HG03108 (cell line): ENCODE results near the gene ESR1.
"Not testable (repeated sequence)": the region's sequence is repeated elsewhere in the genome, so short reads cannot be mapped to it uniquely, and the experiment has no call there.

Experiments used
- ATAC-seq: cut with Tn5 transposase; IDR thresholded peaks from one replicate; pipeline ENCODE4 v1.9.1; 2021; ENCODE audit warnings: moderate library complexity; ENCODE audit not compliant: unreplicated experiment

Gene ESR1

DNA sequence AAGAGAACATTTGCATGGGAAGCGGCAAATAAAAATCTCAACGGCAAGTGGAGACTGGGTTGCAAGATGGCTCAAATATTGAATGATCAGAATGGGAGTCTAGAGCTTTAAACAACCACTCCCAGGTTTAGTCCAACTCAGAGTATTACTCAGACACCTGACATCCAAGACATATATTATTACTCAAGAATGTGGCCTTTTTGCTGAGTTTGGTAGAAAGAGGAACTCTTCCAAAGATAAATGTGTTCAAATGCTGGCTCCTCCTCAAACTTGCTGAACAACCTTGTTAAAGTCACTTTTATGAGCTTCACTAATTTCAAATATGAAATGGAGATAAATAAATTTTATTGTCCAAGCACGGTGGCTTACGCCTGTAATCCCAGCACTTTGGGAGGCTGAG lies 77.8 kb downstream of the ESR1 start:
- no peak for ATAC-seq

GRCh38 chr6:151891524-151891923 lies 84.0 kb downstream of the ESR1 start:
- ATAC-seq = no peak

GRCh38 chr6:151894426-151894825 lies 86.9 kb downstream of the ESR1 start:
- not testable (repeated sequence) for ATAC-seq

DNA sequence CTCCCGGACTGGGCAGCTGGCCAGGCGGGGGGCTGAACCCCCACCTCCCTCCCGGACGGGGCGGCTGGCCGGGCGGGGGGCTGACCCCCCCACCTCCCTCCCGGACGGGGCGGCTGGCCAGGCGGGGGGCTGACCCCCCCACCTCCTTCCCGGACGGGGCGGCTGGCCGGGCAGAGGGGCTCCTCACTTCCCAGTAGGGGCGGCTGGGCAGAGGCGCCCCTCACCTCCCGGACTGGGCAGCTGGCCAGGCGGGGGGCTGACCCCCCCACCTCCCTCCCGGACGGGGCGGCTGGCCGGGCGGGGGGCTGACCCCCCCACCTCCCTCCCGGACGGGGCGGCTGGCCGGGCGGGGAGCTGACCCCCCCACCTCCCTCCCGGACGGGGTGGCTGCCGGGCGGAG lies 91.7 kb downstream of the ESR1 start:
- not testable (repeated sequence) for ATAC-seq

GRCh38 chr6:151899796-151900195 lies 92.3 kb downstream of the ESR1 start:
- ATAC-seq = not testable (repeated sequence)

- ATAC-seq = no peak
These were observed 92.8 kb downstream of the ESR1 start for GRCh38 chr6:151900256-151900655.

DNA sequence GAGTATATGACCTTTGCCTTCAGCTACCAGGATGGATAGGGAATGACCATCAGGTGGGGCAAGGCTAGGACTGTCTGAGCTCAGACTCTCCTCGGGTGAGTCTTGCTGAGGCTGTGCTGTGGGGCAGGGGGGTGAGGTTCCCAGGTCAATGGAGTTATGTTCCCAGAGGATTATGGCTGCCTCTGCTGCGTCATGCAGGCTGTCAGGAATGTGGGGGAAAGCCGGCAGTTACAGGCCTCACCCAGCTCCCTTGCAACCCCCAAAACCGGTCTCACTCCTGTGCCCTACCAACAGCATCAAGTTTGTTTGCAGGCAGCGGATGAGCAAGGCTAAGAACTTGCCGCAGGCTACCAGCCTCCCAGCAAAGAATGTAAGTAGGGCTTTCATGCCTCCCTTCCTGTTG lies 93.5 kb downstream of the ESR1 start:
- no peak for ATAC-seq

DNA sequence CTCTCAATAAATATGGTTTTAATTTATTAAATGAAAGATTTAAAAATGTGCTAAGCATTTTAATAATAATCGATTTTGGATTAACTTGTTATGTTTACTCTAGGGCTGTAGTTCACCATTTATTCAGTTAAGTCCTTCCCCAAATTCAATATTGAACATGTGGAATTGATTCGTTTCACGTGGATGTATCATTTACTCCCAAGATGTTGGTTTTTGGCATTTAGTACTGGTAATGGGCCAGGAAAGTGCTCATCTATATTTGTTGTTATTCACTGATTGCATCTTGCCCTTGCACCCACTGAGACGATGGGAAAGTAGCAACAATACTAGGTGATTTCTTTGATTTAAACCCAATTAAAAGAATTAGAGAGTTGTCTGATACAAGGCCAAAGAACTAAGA lies 97.1 kb downstream of the ESR1 start:
- ATAC-seq = no peak

DNA sequence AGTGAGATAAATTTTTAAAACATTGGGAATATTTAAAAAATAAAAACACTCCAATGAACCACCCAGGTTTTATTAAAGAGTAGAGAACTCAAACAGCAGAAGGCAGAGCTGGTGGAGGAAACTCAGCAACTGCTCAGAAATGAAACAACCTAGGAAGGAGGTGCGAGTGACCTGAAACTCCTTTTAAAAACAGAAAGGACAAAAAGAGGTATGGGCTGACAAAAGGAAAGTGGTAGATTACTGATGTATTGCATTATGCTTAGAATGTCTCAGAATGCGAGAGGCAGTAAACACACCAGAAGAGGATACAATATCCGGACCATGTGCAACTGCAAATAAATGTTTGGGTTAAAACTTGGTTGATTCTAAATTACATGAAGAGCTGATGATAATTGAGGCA lies 97.6 kb downstream of the ESR1 start:
- ATAC-seq = no peak

- no peak for ATAC-seq
These were observed 98.4 kb downstream of the ESR1 start for GRCh38 chr6:151905854-151906253.

- no peak for ATAC-seq
These were observed 103.9 kb downstream of the ESR1 start for GRCh38 chr6:151911401-151911800.

DNA sequence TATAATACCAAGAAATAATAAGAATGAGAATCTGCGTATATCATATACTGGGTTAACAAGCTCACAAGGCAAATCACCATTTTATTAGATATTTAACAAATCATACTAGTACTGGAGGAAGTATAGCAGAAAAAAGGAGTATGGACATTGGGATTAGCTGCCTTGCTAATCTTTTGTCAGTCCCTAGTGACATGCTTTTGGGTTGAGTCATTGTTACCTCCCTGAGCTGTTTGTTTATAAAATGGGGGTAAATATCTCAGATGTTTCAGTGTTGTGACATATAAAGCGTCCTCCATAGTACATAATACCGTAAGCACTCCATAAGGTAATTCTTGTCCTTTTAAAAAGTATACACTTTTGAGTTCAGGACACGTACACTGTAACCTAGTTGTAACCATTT lies 107.0 kb downstream of the ESR1 start:
- no peak for ATAC-seq

DNA sequence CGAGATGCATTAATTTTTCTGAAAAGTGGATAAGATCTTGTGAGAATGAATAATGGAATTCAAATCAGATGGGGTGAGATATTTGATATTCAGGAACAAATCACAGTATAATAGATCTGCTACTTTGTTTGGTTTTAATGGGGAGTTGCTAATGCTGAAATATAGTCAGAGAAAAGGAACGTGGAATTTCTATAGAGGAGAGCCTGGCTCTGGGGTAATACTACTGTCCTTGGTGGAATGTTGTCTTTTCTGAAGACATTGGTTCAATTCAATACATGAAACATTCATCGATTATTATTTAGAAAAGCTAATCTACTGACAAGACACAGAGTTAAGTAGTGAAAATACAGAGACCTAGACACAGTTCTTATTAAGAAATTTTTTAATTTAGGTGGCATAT lies 108.6 kb downstream of the ESR1 start:
- no peak for ATAC-seq

DNA sequence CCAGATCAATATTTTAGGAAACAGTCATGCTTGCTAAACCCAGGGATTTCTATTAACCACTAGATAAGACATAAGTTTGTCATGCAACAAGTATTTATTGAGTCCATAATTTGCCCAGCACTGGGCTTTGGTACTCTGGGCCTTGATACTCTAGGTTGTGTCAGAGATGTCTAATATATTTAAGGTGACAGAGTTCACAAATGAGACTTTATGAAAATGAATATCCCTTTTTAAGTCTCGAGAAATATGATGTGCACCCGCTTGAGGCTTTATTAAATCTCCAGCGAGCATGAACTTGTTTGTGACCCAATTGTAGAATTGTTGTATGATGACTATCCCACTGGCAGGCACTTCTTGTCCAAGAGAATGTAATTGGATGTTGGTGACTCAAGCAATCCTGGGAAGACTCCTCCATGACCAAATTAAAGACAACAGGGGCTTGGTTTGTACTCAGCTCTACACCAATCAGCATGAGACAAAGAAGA lies 109.2 kb downstream of the ESR1 start:
- no peak for ATAC-seq

DNA sequence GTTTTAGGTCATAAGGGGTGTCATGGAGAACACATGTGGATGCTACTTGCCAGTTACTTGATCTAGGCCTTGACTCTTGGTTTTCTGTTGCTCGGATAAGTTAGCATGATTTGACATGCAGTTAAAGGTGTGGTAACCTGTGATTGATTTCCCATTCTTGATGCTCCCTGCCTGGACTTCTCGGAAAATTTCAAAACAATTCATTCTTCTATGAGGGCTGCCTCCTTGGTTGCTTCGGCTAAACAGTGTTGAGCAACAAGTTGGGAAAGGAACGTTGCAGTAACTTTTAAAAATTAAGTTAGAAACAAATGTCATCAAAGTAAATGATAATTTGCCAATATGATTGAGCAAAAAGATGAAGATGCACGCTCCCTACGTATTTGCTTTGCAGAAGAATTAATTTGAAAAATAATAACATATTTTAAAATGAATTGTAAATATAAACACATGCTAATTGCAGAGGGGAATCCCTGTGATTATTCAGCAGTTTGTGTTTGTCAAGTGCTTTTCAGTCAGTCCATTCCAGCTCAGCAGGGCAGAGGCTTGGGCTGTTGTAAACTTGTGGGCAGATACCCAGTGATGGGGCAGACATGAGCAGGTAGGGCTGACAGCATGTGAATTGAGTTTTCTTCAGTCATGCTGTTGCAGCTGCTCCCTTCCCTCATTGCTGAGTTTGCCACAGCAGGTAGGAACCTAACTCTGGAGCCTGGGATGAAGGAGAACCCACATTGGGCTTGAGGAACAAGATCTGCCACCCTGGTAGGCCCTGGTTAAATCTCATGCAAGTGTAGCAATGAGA lies 110.2 kb downstream of the ESR1 start:
- no peak for ATAC-seq

GRCh38 chr6:151940307-151940706 lies 132.8 kb downstream of the ESR1 start:
- ATAC-seq = no peak

GRCh38 chr6:151948002-151948743 lies 140.7 kb downstream of the ESR1 start:
- no peak for ATAC-seq

DNA sequence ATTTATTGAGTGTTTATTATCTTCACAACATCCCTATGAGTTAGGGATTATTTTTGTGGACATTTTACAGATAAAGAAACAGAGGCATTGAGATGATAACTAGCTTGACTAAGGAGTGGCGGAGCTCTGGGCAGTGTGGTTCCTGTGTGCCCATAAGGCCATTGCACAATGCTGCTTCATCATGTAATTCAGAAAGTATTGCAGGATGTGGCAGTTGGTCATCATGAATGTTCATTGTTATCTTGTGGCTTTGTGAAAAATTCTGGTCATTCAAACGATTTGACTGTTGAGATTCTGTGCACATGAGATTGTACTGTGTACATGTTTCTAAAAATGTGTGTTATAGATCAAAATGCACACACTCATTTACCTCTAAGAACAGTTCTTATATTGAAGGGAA lies 150.8 kb downstream of the ESR1 start:
- no peak for ATAC-seq

- ATAC-seq = no peak
These were observed 151.6 kb downstream of the ESR1 start for GRCh38 chr6:151959086-151959485.

DNA sequence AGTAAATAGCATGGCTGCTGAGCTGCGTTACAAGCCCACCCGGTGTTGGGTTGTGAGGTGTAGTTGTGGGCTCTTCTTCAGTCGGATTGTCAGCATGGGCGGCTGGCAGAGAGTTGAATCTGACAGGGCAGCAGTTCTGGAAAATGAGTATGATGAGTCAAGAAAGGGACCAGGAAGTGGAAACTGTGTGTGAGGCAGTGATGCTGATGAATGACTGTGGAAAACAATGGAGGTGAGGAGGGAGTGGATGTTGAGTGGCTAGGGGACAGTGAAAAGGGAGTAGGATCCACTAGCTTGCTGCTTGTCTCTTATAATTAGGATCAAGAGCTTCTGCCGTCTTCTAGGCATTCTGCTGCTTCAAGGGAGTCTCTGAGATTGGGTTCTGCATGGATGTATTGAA lies 154.3 kb downstream of the ESR1 start:
- ATAC-seq = no peak

DNA sequence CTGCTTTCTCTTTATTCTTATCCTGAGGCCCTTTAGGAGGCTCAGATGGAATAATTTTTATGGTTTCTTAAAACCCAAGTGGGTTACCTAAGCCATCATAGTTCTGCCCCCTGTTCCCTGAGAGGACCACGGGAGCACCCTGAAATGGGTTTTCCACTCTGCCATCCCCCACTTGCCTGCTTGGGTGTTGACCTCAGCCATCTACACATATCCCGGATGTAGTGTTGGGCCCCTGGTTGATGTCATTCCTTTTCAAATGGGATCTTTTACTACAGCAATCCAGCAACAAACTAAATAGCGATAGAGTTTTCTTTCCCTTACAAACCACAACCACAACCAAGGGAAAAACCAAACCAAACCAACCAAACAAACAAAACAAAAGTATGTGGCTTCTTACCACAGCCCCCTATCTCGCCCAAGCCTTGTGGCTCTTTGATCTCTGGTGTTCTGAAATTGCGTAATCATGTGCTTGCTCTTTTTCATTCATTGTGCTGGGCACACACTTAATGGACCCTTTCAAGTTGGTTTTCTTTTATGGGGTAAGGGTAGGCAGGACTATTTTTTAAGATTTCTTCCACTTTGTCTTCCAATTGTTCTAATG lies 154.9 kb downstream of the ESR1 start:
- ATAC-seq = no peak

DNA sequence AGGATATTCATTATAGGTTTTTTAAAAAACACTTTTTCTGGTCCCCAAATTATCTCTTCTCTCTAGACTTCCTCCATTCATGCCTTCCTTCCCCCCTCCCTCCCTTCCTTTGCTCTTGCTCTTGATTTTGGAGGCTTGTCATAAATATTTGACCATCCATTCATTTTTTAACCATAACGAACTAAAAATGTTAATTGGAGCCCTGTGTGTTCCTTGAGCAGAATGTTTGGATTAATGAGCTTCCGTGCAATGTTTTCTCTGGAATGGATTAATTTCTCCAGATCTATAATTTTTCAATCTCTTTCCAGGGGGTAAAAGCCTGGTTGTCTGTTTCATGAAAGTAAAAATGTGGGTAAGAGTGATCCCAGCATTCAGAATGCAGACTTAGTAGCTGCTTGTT lies 155.5 kb downstream of the ESR1 start:
- ATAC-seq = no peak
